ENCODE data around the gene NELFE. TPM values are rescaled to one million over a fixed set of nuclear protein-coding genes. Genes with fewer than 3 reads are reported as not detected.

Gene NELFE
- total RNA-seq, 1 experiment from 2014 or later = 91.4 TPM

- Histone ChIP-seq H2AK5ac (ENCODE audit: insufficient read length, low read length) (no peak overlapping the region), H3K23me2 (ENCODE audit: insufficient read length, low read depth, low read length, poor library complexity, severe bottlenecking) (no peaks in the 10 kb centered on the region), H2BK15ac (ENCODE audit: low read depth, low read length) (no peak overlapping the region), H2BK12ac (ENCODE audit: insufficient read length, low read depth, low read length) (no peak overlapping the region), H3K4me1 (ENCODE audit: insufficient read depth, low read length) (no peaks in the 10 kb centered on the region), H4K20me1 (ENCODE audit: control insufficient read depth, insufficient read depth, insufficient read length) (no peaks in the 10 kb centered on the region), H2BK20ac (ENCODE audit: low read depth, low read length, poor library complexity, severe bottlenecking) (no peak overlapping the region), H3K4ac (ENCODE audit: low read depth, low read length) (no peak overlapping the region), H2BK120ac (ENCODE audit: low read depth, low read length, poor library complexity, severe bottlenecking) (no peak overlapping the region), H3K4me2 (ENCODE audit: insufficient read depth, insufficient read length, low read length) (no peak overlapping the region), H3T11ph (ENCODE audit: low read length) (no peak overlapping the region), H3K56ac (ENCODE audit: insufficient read length, low read depth, low read length) (no peak overlapping the region), H4K91ac (ENCODE audit: insufficient read length, low read depth, low read length) (no peak overlapping the region), H2BK5ac (ENCODE audit: insufficient read length, low read length) (no peak overlapping the region), H3K79me2 (ENCODE audit: insufficient read depth, low read length) (no peaks in the 10 kb centered on the region; the same call in 1 of the 2 replicates), H3K9ac (ENCODE audit: extremely low read depth, insufficient read length, low read length) (no peak overlapping the region), H3K23ac (ENCODE audit: insufficient read length, low read depth, low read length) (no peak overlapping the region), H3K18ac (ENCODE audit: insufficient read length, low read depth, low read length) (no peak overlapping the region), H4K8ac (replicated peaks; ENCODE audit: insufficient read length, low read depth, low read length) (no peak overlapping the region), H4K5ac (ENCODE audit: insufficient read length, low read depth, low read length) (no peak overlapping the region), H3K79me1 (ENCODE audit: insufficient read depth, low read depth, low read length, poor library complexity, severe bottlenecking) (no peaks in the 10 kb centered on the region), H3K14ac (ENCODE audit: insufficient read depth, low read length) (no peak overlapping the region), H3K27ac (ENCODE audit: insufficient read length, low read depth, low read length) (no peak overlapping the region), H3K27me3 (ENCODE audit: insufficient read depth, low read length) (no peaks in the 10 kb centered on the region), H3K9me3 (ENCODE audit: control insufficient read depth, low read depth, low read length) (no peaks in the 10 kb centered on the region), H2AFZ (ENCODE audit: low read length) (no peak overlapping the region)
- no peak for DNase-seq
- H3K4me3 Mint-ChIP-seq = no peak overlapping the region
- H3K27me3 Mint-ChIP-seq (ENCODE audit: low read depth) = no peaks in the 10 kb centered on the region; the same call in 1 of the 2 replicates
- WGBS (ENCODE audit: extremely low coverage, insufficient read length, low lambda C conversion rate) = no CpG with 5 or more reads among the region's 7 CpGs
- H3K27ac Mint-ChIP-seq = no peak overlapping the region
- no peak for TF ChIP-seq CTCF (conservative IDR thresholded peaks at IDR 0.05)
- H3K36me3 Mint-ChIP-seq (ENCODE audit: insufficient read depth in 1 of 3, low read depth in 3 of 3) = peaks cover 49 to 88% (median 84%) of the 10 kb centered on the region in 3 experiments; a peak in 6 of 7 replicates
- peaks cover 0 to 4% of the 10 kb centered on the region in 2 experiments; a peak in 1 of 4 replicates for H3K4me1 Mint-ChIP-seq
- H3K9me3 Mint-ChIP-seq = no peaks in the 10 kb centered on the region
Observed at GRCh38 chr6:31966506-31966905, 7.7 kb upstream of the NELFE start.

Measured in H9 (cell line).